ENCODE results near the gene LDLRAD4. TPM values are rescaled to one million over a fixed set of nuclear protein-coding genes. Genes with fewer than 3 reads are reported as not detected.

LDLRAD4 gene
- total RNA-seq, 1 experiment from 2014 or later: 3.6 TPM

DNA sequence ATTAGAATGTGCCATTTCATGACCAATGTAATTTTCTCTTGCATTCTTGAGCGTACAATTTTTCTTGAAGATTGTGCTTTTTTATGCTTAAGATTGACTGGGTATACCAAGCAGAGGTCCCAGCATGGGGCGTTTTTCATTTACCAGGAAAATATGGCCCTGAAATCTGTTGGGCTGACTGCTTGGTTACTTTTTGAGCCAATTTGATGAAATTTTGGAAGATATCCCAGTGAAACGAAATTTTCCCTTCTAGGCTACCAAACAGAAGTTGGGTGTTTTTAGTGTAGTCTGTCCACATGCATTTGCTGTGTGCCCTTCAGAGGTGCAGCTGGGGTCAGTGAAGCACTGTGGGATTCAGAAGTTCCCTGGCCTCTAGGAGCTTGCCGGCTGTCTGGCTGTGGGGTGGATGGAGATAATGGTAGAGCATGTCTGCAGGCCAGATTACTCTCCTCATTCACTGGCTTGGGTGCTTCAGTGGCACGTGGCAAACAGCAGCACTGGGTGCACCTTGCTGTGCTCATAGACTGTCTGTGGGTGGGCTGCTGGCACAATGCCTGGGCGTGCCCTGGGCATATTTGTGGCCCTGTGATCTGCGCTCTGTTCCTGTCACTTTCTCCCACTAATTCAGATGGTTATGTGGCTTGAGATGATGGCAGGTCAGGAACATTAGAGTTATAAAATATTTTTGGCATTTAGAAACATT lies 73.3 kb downstream of the LDLRAD4 start:
- BruUV-seq (replicated peaks): no TSS peak
- POLR2A ChIA-PET (ENCODE audit: low non-redundant PET): no interaction called here
- intact Hi-C loops (cut with micrococcal nuclease; ENCODE audit: unreplicated experiment): no loop called here
- H3K9me3 ChIP-seq (ENCODE audit: low read depth, low read length, poor library complexity, severe bottlenecking): no peaks in the 10 kb centered on the region
- no peaks in the 10 kb centered on the region for H3K36me3 ChIP-seq (ENCODE audit: insufficient read depth, low read length, poor library complexity, severe bottlenecking)
- no peaks in the 10 kb centered on the region for H3K27me3 ChIP-seq (replicated peaks; ENCODE audit: insufficient read depth, low read depth, low read length, poor library complexity)
- TF ChIP-seq, protein P1, sequence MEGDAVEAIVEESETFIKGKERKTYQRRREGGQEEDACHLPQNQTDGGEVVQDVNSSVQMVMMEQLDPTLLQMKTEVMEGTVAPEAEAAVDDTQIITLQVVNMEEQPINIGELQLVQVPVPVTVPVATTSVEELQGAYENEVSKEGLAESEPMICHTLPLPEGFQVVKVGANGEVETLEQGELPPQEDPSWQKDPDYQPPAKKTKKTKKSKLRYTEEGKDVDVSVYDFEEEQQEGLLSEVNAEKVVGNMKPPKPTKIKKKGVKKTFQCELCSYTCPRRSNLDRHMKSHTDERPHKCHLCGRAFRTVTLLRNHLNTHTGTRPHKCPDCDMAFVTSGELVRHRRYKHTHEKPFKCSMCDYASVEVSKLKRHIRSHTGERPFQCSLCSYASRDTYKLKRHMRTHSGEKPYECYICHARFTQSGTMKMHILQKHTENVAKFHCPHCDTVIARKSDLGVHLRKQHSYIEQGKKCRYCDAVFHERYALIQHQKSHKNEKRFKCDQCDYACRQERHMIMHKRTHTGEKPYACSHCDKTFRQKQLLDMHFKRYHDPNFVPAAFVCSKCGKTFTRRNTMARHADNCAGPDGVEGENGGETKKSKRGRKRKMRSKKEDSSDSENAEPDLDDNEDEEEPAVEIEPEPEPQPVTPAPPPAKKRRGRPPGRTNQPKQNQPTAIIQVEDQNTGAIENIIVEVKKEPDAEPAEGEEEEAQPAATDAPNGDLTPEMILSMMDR (conservative IDR thresholded peaks at IDR 0.05; ENCODE audit: low read depth, low read length): no peak
- TF ChIP-seq EZH2 (IDR thresholded peaks at IDR 0.05; ENCODE audit: borderline replicate concordance, low read depth, low read length, poor library complexity, severe bottlenecking): no peak
- no peak for DNase-seq (ENCODE audit: low spot score)
- no peak overlapping the region for H3K27ac ChIP-seq (ENCODE audit: low read depth, low read length, poor library complexity, severe bottlenecking)
- CTCF ChIA-PET: no interaction called here
- H3K4me3 ChIP-seq (ENCODE audit: low read depth, low read length, poor library complexity, severe bottlenecking): no peak overlapping the region
- no peaks in the 10 kb centered on the region for H3K4me1 ChIP-seq (ENCODE audit: insufficient read depth, low read length, poor library complexity, severe bottlenecking)

DNA sequence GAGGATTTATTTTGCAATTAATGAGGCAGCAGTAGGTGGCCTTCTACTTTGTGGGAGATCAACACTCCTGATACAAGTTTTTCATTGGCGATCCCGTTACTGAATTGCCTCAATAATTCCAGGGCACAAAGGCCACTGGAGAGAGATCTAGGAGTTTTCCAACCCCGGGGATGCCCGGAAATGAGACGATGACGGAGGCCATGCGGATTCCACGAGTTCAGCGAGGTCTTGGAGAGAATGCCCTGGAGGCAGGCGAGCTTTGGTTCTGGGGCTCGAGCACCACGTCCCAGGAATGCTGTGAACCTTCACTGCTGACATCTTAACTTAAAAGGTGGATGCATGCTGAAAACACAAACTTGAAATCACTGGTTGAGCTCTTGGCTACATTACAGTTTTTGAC lies 74.2 kb downstream of the LDLRAD4 start:
- Histone ChIP-seq H3K27me3 (replicated peaks; ENCODE audit: insufficient read depth, low read depth, low read length, poor library complexity) (no peaks in the 10 kb centered on the region), H3K4me3 (ENCODE audit: low read depth, low read length, poor library complexity, severe bottlenecking) (no peak overlapping the region), H3K27ac (ENCODE audit: low read depth, low read length, poor library complexity, severe bottlenecking) (no peak overlapping the region), H3K9me3 (ENCODE audit: low read depth, low read length, poor library complexity, severe bottlenecking) (no peaks in the 10 kb centered on the region), H3K36me3 (ENCODE audit: insufficient read depth, low read length, poor library complexity, severe bottlenecking) (no peaks in the 10 kb centered on the region), H3K4me1 (ENCODE audit: insufficient read depth, low read length, poor library complexity, severe bottlenecking) (no peaks in the 10 kb centered on the region)
- intact Hi-C loops (cut with micrococcal nuclease; ENCODE audit: unreplicated experiment): no loop called here
- BruUV-seq (replicated peaks): no TSS peak
- ChIA-PET POLR2A (ENCODE audit: low non-redundant PET) (no interaction called here), CTCF (no interaction called here)
- no peak for TF ChIP-seq EZH2 (IDR thresholded peaks at IDR 0.05; ENCODE audit: borderline replicate concordance, low read depth, low read length, poor library complexity, severe bottlenecking)
- TF ChIP-seq, protein P1 (conservative IDR thresholded peaks at IDR 0.05; ENCODE audit: low read depth, low read length): no peak
- no peak for DNase-seq (ENCODE audit: low spot score)

DNA sequence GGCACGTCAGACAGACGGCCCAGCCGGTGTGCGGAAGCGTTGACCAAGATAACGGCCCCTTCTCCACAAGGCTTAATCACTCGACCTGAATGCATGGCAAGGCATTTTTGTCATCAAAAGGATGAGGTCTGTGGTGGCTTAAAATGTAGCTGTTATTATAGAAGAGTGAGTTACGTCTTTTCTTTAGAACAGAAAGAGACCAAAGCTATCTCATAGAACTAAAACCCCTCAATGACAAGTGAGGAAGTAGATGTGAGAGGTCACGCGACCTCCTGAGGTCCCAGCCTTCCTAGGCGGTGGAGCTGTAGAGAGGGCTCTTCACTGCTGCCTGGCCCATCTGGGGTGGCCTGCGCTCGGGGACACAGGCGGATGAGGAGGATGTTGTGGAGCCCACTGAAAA lies 75.7 kb downstream of the LDLRAD4 start:
- Histone ChIP-seq H3K27ac (ENCODE audit: low read depth, low read length, poor library complexity, severe bottlenecking) (no peak overlapping the region), H3K9me3 (ENCODE audit: low read depth, low read length, poor library complexity, severe bottlenecking) (no peaks in the 10 kb centered on the region), H3K36me3 (ENCODE audit: insufficient read depth, low read length, poor library complexity, severe bottlenecking) (no peaks in the 10 kb centered on the region), H3K4me1 (ENCODE audit: insufficient read depth, low read length, poor library complexity, severe bottlenecking) (no peaks in the 10 kb centered on the region), H3K4me3 (ENCODE audit: low read depth, low read length, poor library complexity, severe bottlenecking) (no peak overlapping the region), H3K27me3 (replicated peaks; ENCODE audit: insufficient read depth, low read depth, low read length, poor library complexity) (no peaks in the 10 kb centered on the region)
- intact Hi-C loops (cut with micrococcal nuclease; ENCODE audit: unreplicated experiment): no loop called here
- POLR2A ChIA-PET (ENCODE audit: low non-redundant PET): no interaction called here
- DNase-seq (ENCODE audit: low spot score): no peak
- CTCF ChIA-PET: no interaction called here
- TF ChIP-seq, protein P1 (conservative IDR thresholded peaks at IDR 0.05; ENCODE audit: low read depth, low read length): no peak
- TF ChIP-seq EZH2 (IDR thresholded peaks at IDR 0.05; ENCODE audit: borderline replicate concordance, low read depth, low read length, poor library complexity, severe bottlenecking): no peak
- no TSS peak for BruUV-seq (replicated peaks)

Data from A673 (cell line).